HepG2 (cell line): ENCODE data around the gene PLEKHA8. TPM values are rescaled to one million over a fixed set of nuclear protein-coding genes. Genes with fewer than 3 reads are reported as not detected.

Experiments used
- ATAC-seq: fragments of 200-7000 bp; cut with Tn5 transposase; 3 replicates; pipeline ENCODE4 v1.9.1; 2020; ENCODE audit warnings: mild to moderate bottlenecking, moderate library complexity
- BruUV-seq: library from RNA; stranded (reverse); fragments of 400-500 nt; replicated peaks from 2 replicates; lab custom pipeline; 2021; lab: Mats Ljungman, UMichigan
- CTCF ChIA-PET: fragments of 300-600 bp; formaldehyde crosslinking; extraction: SDS; loops from one replicate; lab custom pipeline; 2021; ENCODE audit warnings: low total read pairs, inconsistent platforms, low intra/inter-chr PET ratio; lab: Yijun Ruan, JAX
- POLR2A ChIA-PET: fragments of 350-600 bp; sonication (Branson Sonifier 250); formaldehyde crosslinking; loops from one replicate; lab custom pipeline; 2020; ENCODE audit warnings: antibody characterized with exemption, inconsistent platforms; lab: Yijun Ruan, JAX
- DNase-seq: peaks from one replicate; pipeline ENCODE4 v3.0.0-alpha.2; 2015; ENCODE audit warnings: low spot score
- FAIRE-seq: peaks from 3 replicates; lab custom pipeline; 2011; peaks lifted over from hg19 to GRCh38; lab: Jason Lieb, UNC
- H2AFZ ChIP-seq: one replicate; pipeline ENCODE4 v1.6.1; 2011; ENCODE audit warnings: low read length, inconsistent platforms
- H3K27ac ChIP-seq: fragments of 300-600 bp; 3 replicates; pipeline ENCODE4 v1.8.0; 2011; ENCODE audit warnings: mixed run types, mild to moderate bottlenecking, mixed read lengths, low read length, inconsistent platforms; ENCODE audit not compliant: insufficient read depth; ENCODE audit errors: extremely low read length
- H3K27me3 ChIP-seq, 2 experiments: fragments of 200-600 bp in 1 of 2; 2 replicates in 1 of 2; 3 replicates in 1 of 2; pipeline versions ENCODE4 v1.6.0 to v1.8.0; 2011; ENCODE audit warnings: low read length in 2 of 2, mild to moderate bottlenecking in 2 of 2, moderate library complexity in 2 of 2, inconsistent platforms in 1 of 2; ENCODE audit not compliant: insufficient read depth in 2 of 2, control insufficient read depth in 1 of 2
- H3K36me3 ChIP-seq, 2 experiments: fragments of 200-600 bp in 1 of 2; replicated peaks in 1 of 2; 2 replicates in 1 of 2; 3 replicates in 1 of 2; pipeline versions ENCODE4 v1.5.1 to v1.8.0; 2011; ENCODE audit warnings: low read length in 2 of 2, inconsistent platforms in 1 of 2; ENCODE audit not compliant: insufficient read depth in 2 of 2, control insufficient read depth in 1 of 2
- H3K4me1 ChIP-seq: 2 replicates; pipeline ENCODE4 v1.5.1; 2012; ENCODE audit warnings: low read length, inconsistent platforms; ENCODE audit not compliant: insufficient read depth
- H3K4me2 ChIP-seq: 2 replicates; pipeline ENCODE4 v1.6.0; 2011; ENCODE audit warnings: low read depth, low read length, inconsistent platforms
- H3K4me3 ChIP-seq, 3 experiments: fragments of 200-600 bp in 1 of 3; sonication (generic), shearing (Covaris generic) in 1 of 3; replicated peaks in 1 of 3; 2 replicates each; pipeline ENCODE4 v1.5.1; 2011 to 2016; ENCODE audit warnings: low read length in 3 of 3, inconsistent platforms in 2 of 3, low read depth in 2 of 3, mild to moderate bottlenecking in 2 of 3, control low read depth in 1 of 3, mixed read lengths in 1 of 3; ENCODE audit not compliant: insufficient read depth in 1 of 3
- H3K79me2 ChIP-seq: one replicate; pipeline ENCODE4 v1.6.1; 2011; ENCODE audit warnings: low read length, inconsistent platforms; ENCODE audit not compliant: insufficient read depth
- H3K9ac ChIP-seq: 2 replicates; pipeline ENCODE4 v1.6.0; 2011; ENCODE audit warnings: mild to moderate bottlenecking, low read depth, low read length, inconsistent platforms; ENCODE audit not compliant: insufficient read depth
- H3K9me3 ChIP-seq: 2 replicates; pipeline ENCODE4 v1.5.1; 2012; ENCODE audit warnings: mild to moderate bottlenecking, low read length
- H4K20me1 ChIP-seq: 2 replicates; pipeline ENCODE4 v1.6.0; 2011; ENCODE audit warnings: inconsistent platforms, mild to moderate bottlenecking, low read length, moderate library complexity; ENCODE audit not compliant: insufficient read depth
- ARNTL ChIP-seq: sonication (generic); formaldehyde crosslinking; IDR thresholded peaks from 2 replicates; pipeline ENCODE4 v1.4.0; 2020; ENCODE audit warnings: mild to moderate bottlenecking, missing genetic modification reagents
- HDAC6 ChIP-seq: fragments of 200-600 bp; sonication (generic); IDR thresholded peaks from 2 replicates; pipeline ENCODE4 v1.7.0; 2017; ENCODE audit warnings: mild to moderate bottlenecking, antibody characterized with exemption, low read length, low read depth
- JUN ChIP-seq: sonication (generic); formaldehyde crosslinking; IDR thresholded peaks from 2 replicates; pipeline ENCODE4 v1.4.0; 2020; ENCODE audit warnings: mild to moderate bottlenecking, missing genetic modification reagents
- MZF1 ChIP-seq: sonication (generic); formaldehyde crosslinking; IDR thresholded peaks from 2 replicates; pipeline ENCODE4 v1.8.1; 2023; ENCODE audit warnings: mild to moderate bottlenecking, missing genetic modification reagents, borderline replicate concordance
- SAP130 ChIP-seq: IDR thresholded peaks from 2 replicates; pipeline ENCODE4 v1.6.1; 2016; ENCODE audit warnings: low read depth
- SMYD3 ChIP-seq: sonication (generic); formaldehyde crosslinking; IDR thresholded peaks from 2 replicates; pipeline ENCODE4 v1.8.1; 2023; ENCODE audit warnings: mild to moderate bottlenecking, missing genetic modification reagents
- TCF7 ChIP-seq: sonication (generic); IDR thresholded peaks from 2 replicates; pipeline ENCODE4 v1.6.1; 2016; ENCODE audit warnings: antibody characterized with exemption, low read depth
- TRIM24 ChIP-seq: sonication (generic); formaldehyde crosslinking; IDR thresholded peaks from 2 replicates; pipeline ENCODE4 v1.8.0; 2022; ENCODE audit warnings: mild to moderate bottlenecking, missing genetic modification reagents
- ZFP36L2 ChIP-seq: sonication (generic); formaldehyde crosslinking; IDR thresholded peaks from 2 replicates; pipeline ENCODE4 v1.4.0; 2020; ENCODE audit warnings: missing genetic modification reagents
- ZNF441 ChIP-seq: sonication (generic); formaldehyde crosslinking; IDR thresholded peaks from 2 replicates; pipeline ENCODE4 v1.7.0; 2021; ENCODE audit warnings: missing genetic modification reagents, borderline replicate concordance
- ZNF605 ChIP-seq: sonication (generic); formaldehyde crosslinking; IDR thresholded peaks from 2 replicates; pipeline ENCODE4 v1.8.0; 2022; ENCODE audit warnings: mild to moderate bottlenecking, missing genetic modification reagents
- ZNF781 ChIP-seq: sonication (generic); formaldehyde crosslinking; IDR thresholded peaks from 2 replicates; pipeline ENCODE4 v1.5.1; 2020; ENCODE audit warnings: borderline replicate concordance, mild to moderate bottlenecking, missing genetic modification reagents; ENCODE audit errors: not compliant biosample characterization
- ZSCAN12 ChIP-seq: sonication (generic); formaldehyde crosslinking; IDR thresholded peaks from 2 replicates; pipeline ENCODE4 v1.9.0; 2021; ENCODE audit warnings: mild to moderate bottlenecking, missing genetic modification reagents
- WGBS: methylation state at CpG from one replicate; pipeline ENCODE4 v1.1.6; 2017; ENCODE audit warnings: low lambda C conversion rate; 5-methylcytosine and 5-hydroxymethylcytosine counted together
- in situ Hi-C: cut with HindIII; loops from 2 replicates; pipeline ENCODE4 v1.10.0; 2017; ENCODE audit warnings: low pct_unique_long_range_greater_than_20kb; ENCODE audit not compliant: extremely low pct_ligation_motif_present
- intact Hi-C: fragments of 100-400 bp; cut with micrococcal nuclease; formaldehyde crosslinking; loops from one replicate; pipeline ENCODE4 v1.10.0; 2022; ENCODE audit not compliant: unreplicated experiment
- polyA plus RNA-seq, 8 experiments: library from polyadenylated mRNA; depleted of rRNA in 3 of 8; stranded (reverse) in 7 of 8; unstranded in 1 of 8; fragments of >200 nt; fragmentation: Illumina TruSeq in 4 of 8; extraction: Trizol in 4 of 8; gene quantifications; 2 replicates each; pipeline versions ENCODE4 v1.2.1 to v1.2.3, GENCODE V29; 2011 to 2016; ENCODE audit warnings: low read depth in 4 of 8, missing spikeins in 1 of 8, mixed read lengths in 1 of 8; ENCODE audit not compliant: insufficient read depth in 1 of 8
- total RNA-seq, 5 experiments: library from RNA; depleted of rRNA; stranded (reverse); fragments of >200 nt; fragmentation: Illumina TruSeq; extraction: Trizol; gene quantifications; 2 replicates each; pipeline ENCODE4 v1.2.3, GENCODE V29; 2016; ENCODE audit warnings: low read depth in 1 of 5
- TF ChIP-seq, protein P1 (sequence below): sonication (generic); formaldehyde crosslinking; IDR thresholded peaks from 2 replicates; pipeline ENCODE4 v1.5.0; 2020; ENCODE audit warnings: mild to moderate bottlenecking, missing genetic modification reagents

The PLEKHA8 gene
- total and polyA plus RNA-seq, 2 of the 13 experiments (the other 11 are each of a cell fraction or from before 2014, with no cell fraction given), result 12.5 to 26.4 TPM

- DNase-seq (peak; percentile 31), ATAC-seq (peak; percentile 20), FAIRE-seq (no peak)
- no TSS peak for BruUV-seq
- H2AFZ ChIP-seq, result no peak overlapping the region
- WGBS, result 9% methylated on average over 4 of the region's 4 CpGs
- no peaks in the 10 kb centered on the region for H3K9me3 ChIP-seq
- no peaks in the 10 kb centered on the region for H4K20me1 ChIP-seq
- no peaks in the 10 kb centered on the region for H3K36me3 ChIP-seq
- peak overlapping the region in 2 of 3 experiments; percentile 96 to 99; a peak in 4 of 6 replicates for H3K4me3 ChIP-seq
- no peak overlapping the region for H3K9ac ChIP-seq
- H3K4me2 ChIP-seq, result peak overlapping the region; percentile 73
- peaks cover 32% of the 10 kb centered on the region for H3K4me1 ChIP-seq
- POLR2A ChIA-PET, result no interaction called here
- in situ Hi-C loops, result no loop called here
- intact Hi-C loops, result no loop called here
- H3K27ac ChIP-seq, result no peak overlapping the region
- H3K27me3 ChIP-seq, result no peaks in the 10 kb centered on the region
- TF ChIP-seq, protein P1, sequence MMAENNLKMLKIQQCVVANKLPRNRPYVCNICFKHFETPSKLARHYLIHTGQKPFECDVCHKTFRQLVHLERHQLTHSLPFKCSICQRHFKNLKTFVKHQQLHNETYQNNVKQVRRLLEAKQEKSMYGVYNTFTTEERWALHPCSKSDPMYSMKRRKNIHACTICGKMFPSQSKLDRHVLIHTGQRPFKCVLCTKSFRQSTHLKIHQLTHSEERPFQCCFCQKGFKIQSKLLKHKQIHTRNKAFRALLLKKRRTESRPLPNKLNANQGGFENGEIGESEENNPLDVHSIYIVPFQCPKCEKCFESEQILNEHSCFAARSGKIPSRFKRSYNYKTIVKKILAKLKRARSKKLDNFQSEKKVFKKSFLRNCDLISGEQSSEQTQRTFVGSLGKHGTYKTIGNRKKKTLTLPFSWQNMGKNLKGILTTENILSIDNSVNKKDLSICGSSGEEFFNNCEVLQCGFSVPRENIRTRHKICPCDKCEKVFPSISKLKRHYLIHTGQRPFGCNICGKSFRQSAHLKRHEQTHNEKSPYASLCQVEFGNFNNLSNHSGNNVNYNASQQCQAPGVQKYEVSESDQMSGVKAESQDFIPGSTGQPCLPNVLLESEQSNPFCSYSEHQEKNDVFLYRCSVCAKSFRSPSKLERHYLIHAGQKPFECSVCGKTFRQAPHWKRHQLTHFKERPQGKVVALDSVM, result 0 out of 2 replicates have a peak, but pooled peaks have one; percentile 6
- TF ChIP-seq SAP130 (0 out of 2 replicates have a peak, but pooled peaks have one; percentile 10), JUN (no peak), HDAC6 (no peak), MZF1 (CRISPR knock-in tag) (no peak), TRIM24 (CRISPR knock-in tag) (no peak), TCF7 (no peak), ZSCAN12 (CRISPR knock-in tag) (no peak), ZFP36L2 (CRISPR knock-in tag) (no peak), ARNTL (no peak), ZNF441 (CRISPR knock-in tag) (no peak), ZNF781 (CRISPR knock-in tag) (no peak), SMYD3 (CRISPR knock-in tag) (no peak), ZNF605 (CRISPR knock-in tag) (no peak)
- H3K79me2 ChIP-seq, result peaks cover 34% of the 10 kb centered on the region
- CTCF ChIA-PET, result no interaction called here
These were observed 37.3 kb upstream of the PLEKHA8 start for GRCh38 chr7:29990931-29991330.
